OCI-LY1 (cell line): ENCODE measurements around the gene CLEC4C.

Experiments
- EZH2 ChIP-seq: fragments of 200-600 bp; sonication (generic), shearing (Covaris generic); IDR thresholded peaks from 2 replicates; pipeline ENCODE4 v1.8.0; 2017; ENCODE audit warnings: borderline replicate concordance, mixed run types, mild to moderate bottlenecking, antibody characterized with exemption, low read length, moderate library complexity, mixed read lengths
- TF ChIP-seq, protein P1 (sequence below): fragments of 200-600 bp; sonication (generic), shearing (Covaris generic); IDR thresholded peaks from 2 replicates; pipeline ENCODE4 v1.5.1; 2017; ENCODE audit warnings: mild to moderate bottlenecking, antibody characterized with exemption, low read length, moderate library complexity, mixed read lengths

DNA sequence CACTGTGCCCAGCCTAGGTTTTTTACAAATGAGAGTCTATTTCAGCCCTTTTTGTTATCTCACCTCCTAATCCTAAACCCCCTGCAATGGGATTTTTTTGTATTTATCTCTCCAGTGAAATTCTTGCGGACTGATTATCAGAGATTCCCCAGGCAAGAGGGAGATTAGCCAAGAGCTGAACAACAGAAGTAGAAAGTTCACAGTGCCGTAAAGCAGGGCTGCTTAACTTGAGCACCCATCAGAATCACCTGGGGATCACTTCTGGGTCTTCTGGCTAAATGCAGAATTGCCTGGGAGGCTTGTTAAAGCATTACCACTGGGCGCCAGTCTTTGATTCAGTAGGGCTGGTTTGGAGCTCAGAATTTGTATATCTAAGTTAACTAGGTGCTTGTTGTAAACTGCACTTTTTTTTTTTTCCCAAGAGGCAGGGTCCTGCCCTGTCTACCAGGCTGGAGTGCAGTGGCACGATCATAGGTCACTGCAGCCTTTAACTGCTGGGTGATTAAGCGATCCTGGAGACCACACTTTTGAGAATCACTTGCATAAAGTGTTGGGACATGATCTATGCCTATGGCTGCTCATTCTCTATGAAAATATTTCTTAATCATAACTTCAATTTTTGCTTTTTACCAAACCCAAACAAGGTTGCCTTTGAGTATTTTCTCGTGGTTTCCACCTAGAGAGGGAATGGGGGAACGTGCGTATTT, 37.1 kb downstream of the CLEC4C start:
- TF ChIP-seq EZH2, result no peak
- TF ChIP-seq, protein P1, sequence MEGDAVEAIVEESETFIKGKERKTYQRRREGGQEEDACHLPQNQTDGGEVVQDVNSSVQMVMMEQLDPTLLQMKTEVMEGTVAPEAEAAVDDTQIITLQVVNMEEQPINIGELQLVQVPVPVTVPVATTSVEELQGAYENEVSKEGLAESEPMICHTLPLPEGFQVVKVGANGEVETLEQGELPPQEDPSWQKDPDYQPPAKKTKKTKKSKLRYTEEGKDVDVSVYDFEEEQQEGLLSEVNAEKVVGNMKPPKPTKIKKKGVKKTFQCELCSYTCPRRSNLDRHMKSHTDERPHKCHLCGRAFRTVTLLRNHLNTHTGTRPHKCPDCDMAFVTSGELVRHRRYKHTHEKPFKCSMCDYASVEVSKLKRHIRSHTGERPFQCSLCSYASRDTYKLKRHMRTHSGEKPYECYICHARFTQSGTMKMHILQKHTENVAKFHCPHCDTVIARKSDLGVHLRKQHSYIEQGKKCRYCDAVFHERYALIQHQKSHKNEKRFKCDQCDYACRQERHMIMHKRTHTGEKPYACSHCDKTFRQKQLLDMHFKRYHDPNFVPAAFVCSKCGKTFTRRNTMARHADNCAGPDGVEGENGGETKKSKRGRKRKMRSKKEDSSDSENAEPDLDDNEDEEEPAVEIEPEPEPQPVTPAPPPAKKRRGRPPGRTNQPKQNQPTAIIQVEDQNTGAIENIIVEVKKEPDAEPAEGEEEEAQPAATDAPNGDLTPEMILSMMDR, result no peak
